Raji (cell line): ENCODE measurements around the gene MCM5.

ENCODE experiments used
- POLR2A ChIP-seq: IDR thresholded peaks from 2 replicates; pipeline ENCODE4 v1.6.1; 2011; ENCODE audit warnings: low read depth, low read length, control low read depth; ENCODE audit not compliant: insufficient read depth

MCM5 gene

DNA sequence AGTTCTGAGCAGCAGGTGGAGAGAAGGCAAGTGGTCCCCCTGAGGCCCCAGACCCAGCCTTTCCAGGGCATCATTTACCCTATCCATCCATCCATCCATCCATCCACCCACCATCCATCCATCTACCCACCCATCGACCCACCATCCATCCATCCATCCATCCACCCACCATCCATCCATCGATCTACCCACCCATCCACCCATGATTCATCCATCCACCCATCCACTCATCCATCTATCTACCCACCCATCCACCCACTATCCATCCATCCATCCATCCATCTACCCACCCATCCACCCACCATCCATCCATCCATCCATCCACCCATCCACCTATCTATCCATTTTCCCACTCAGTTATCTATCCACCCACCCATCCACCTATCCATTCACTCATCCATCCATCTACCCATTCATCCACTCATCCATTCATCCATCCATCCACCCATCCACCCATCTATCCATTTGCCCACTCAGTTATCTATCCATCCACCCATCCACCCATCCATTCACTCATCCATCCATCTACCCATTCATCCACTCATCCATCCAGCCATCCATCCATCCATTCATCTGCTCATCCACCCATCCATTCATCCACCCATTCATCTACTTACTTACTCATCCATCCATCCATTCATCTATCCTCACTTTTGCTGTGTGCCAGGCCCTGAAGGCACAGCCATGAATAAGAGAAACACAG, 63.4 kb downstream of the MCM5 start:
- no peak for TF ChIP-seq POLR2A

DNA sequence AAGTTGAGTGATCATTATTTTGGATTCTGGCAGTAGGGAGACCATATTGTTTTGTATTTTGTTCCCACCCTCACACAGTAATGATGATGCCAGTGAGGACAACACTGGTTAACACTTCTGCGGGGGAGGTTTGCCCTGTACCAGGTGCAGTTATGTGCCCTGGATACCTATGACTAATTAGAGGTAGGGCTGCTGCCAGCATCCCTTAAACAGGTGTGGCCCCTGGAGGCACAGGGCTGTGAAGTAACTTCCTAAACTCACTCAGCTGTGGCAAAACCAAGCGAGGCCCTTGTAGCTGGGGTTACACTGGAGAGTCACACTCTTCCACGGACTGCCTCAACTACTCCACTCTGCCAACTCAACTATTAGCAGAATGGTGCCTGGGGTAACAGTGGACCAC, 64.5 kb downstream of the MCM5 start:
- no peak for TF ChIP-seq POLR2A

DNA sequence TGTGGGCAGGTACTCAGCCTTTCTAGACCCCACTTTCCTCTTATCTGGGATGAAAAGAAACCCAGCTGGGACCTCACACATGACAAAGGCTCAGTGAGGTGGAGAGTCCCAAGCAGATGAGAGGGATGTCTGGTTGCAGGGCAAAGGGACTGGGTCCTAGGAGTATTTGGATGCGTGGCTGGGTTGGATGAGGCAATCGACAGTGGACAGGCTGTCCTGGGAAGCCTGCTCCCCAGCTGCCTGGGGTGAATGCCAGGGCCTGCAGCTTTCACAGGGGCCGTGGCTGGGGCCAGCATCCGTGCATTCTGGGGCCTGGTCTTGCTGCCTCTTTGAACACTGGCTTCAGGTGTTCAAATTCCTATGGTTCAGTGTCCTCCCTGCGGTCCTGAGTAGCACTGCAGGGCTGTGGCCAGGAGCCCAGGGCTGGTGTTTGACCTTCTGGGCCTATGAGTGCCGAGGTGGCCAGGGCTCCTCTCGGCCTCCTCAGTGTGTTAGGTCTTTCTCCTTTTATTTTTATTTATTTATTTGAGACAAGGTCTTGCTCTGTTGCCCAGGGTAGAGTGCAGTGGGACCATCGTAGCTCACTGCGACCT, 65.3 kb downstream of the MCM5 start:
- no peak for TF ChIP-seq POLR2A

DNA sequence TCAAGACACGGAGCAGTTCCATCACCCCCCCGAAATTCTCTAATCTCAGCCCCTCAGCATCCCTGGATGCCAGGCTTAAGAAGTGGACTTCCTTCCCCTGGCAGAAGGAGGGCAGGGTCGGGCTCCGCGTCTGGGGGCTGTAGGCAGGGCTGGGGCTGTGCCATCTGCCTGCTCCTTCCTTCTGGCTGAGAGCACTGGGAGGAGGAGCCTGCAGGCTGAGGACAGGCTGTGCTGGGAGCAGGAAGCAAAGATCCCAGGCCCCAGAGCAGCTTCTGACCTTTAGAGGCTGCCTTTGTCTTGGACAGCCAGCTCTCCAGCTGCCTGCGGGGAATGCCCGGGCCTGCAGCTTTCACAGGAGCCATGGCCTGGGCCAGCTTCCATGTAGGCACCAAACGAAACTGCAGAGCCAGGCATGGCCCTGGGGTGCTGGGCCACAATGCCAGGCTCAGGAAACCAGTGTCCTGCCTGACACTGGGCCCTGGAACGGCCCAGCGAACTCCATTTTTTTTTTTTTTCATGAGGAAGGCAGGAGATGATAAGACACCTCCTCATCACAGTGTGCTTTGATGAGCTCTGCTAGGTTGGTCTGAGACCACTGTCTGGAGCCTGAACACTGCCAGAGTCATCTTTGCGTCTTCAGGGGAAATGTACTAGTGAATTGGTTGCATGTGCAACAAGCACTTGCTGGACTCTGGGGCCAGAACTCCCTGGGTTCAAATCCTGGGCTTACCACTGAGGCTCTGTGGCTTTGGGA, 67.9 kb downstream of the MCM5 start:
- TF ChIP-seq POLR2A = no peak

DNA sequence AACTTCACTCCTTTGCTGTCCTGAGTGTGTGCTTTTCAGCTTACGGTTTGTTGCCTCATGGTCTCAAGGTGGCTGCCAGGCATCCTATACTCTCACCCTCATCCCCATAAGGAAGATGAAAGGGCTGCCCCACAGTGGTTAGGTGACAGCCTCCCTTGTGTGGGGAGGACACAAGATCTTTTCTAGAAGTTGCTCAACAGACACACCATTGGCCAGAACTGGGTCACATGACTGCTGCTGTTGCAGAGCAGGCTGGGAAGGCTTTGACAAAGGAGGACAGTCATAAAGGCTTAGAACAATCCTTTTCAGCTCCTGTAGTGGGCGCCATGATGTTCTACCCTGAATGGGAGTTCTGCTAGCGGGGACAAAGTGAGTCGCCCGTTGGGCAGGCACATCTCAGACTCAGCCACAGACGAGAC, 71.0 kb downstream of the MCM5 start:
- TF ChIP-seq POLR2A = no peak

DNA sequence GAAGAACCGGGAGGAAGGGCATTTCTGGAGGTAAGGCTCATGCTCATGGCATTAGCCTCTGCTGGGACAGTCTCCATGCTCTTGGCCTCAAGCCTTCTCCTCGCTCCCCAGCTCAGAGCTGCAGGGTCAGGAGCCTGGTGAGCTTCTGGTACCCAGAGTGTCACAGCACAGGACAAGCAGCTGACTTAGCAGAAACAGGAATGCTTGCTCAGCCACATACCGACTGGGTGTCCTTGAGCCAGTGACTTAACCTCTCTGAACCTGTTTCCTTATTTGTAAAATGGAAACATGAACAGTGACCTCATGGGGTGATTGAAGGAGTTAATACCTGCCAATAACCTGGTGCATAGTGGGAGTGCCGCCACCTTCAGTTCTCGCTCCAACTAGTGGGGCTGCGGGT, 72.5 kb downstream of the MCM5 start:
- TF ChIP-seq POLR2A = no peak

DNA sequence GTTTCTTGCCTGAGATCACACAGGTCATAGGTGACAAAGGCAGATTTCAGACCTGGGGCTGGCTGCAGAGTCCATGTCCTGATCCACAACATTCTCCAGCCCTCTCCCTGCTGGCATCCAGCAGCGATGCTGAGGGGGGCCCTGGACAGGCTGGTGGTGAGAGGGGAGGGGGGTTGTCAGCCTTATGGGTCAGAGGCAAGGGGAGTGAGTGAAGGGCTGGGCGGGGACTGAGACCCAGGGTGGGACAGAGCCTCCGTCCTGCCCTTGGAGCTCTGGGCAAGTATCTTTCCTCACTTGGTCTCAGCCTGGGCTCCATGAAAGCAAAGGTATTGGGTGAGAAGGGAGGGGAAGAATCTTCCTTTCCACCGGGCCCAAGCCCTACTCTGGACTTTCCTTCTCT, 74.0 kb downstream of the MCM5 start:
- TF ChIP-seq POLR2A = no peak
